Calu3 (cell line): ENCODE data around the gene IL18. TPM values are rescaled to one million over a fixed set of nuclear protein-coding genes. Genes with fewer than 3 reads are reported as not detected.
"Not testable (repeated sequence)": the region's sequence is repeated elsewhere in the genome, so short reads cannot be mapped to it uniquely, and the experiment has no call there.

Experiments used
- BruUV-seq: library from RNA; stranded (reverse); fragments of 400-500 nt; replicated peaks from 2 replicates; lab custom pipeline; 2021; lab: Mats Ljungman, UMichigan
- CTCF ChIA-PET: fragments of 300-600 bp; sonication (Branson Sonifier 250); formaldehyde crosslinking; loops from one replicate; lab custom pipeline; 2022; ENCODE audit warnings: antibody characterized with exemption; lab: Charles Lee
- DNase-seq: peaks from one replicate; pipeline ENCODE4 v3.0.0; 2022
- H3K27ac Mint-ChIP-seq: one replicate; pipeline ENCODE4 v1.8.0; 2022; ENCODE audit warnings: mixed read lengths; ENCODE audit not compliant: unreplicated experiment
- H3K27me3 Mint-ChIP-seq: one replicate; pipeline ENCODE4 v1.8.0; 2022; ENCODE audit warnings: mixed read lengths; ENCODE audit not compliant: unreplicated experiment
- H3K36me3 Mint-ChIP-seq: one replicate; pipeline ENCODE4 v1.8.0; 2022; ENCODE audit warnings: mild to moderate bottlenecking, moderate library complexity, mixed read lengths; ENCODE audit not compliant: insufficient read depth, unreplicated experiment
- H3K4me1 Mint-ChIP-seq: one replicate; pipeline ENCODE4 v1.8.0; 2022; ENCODE audit warnings: mild to moderate bottlenecking, low read depth, mixed read lengths; ENCODE audit not compliant: unreplicated experiment
- H3K4me3 Mint-ChIP-seq: one replicate; pipeline ENCODE4 v1.8.0; 2022; ENCODE audit warnings: mild to moderate bottlenecking, low read depth, moderate library complexity, mixed read lengths; ENCODE audit not compliant: unreplicated experiment
- H3K9me3 Mint-ChIP-seq: one replicate; pipeline ENCODE4 v1.8.0; 2022; ENCODE audit warnings: low read depth, mixed read lengths; ENCODE audit not compliant: unreplicated experiment
- CTCF ChIP-seq: fragments of 200-600 bp; IDR thresholded peaks from one replicate; pipeline ENCODE4 v1.8.0; 2022; ENCODE audit warnings: antibody characterized with exemption; ENCODE audit not compliant: unreplicated experiment
- intact Hi-C: fragments of 100-400 bp; cut with micrococcal nuclease; formaldehyde crosslinking; loops from one replicate; pipeline ENCODE4 v1.10.0; 2022; ENCODE audit not compliant: unreplicated experiment
- total RNA-seq: library from RNA; stranded (reverse); gene quantifications from 2 replicates; pipeline ENCODE4 v1.2.3, GENCODE V29; 2022

IL18 gene
- total RNA-seq, 1 experiment from 2014 or later, result 121 TPM

GRCh38 chr11:112210890-112211289 is 47.0 kb upstream of the IL18 start:
- Mint-ChIP-seq H3K4me3 (no peak overlapping the region), H3K27me3 (no peaks in the 10 kb centered on the region), H3K36me3 (no peaks in the 10 kb centered on the region), H3K4me1 (no peaks in the 10 kb centered on the region), H3K9me3 (no peaks in the 10 kb centered on the region), H3K27ac (no peak overlapping the region)
- BruUV-seq, result no TSS peak
- no peak for TF ChIP-seq CTCF
- intact Hi-C loops, result no loop called here
- DNase-seq, result no peak
- CTCF ChIA-PET, result no interaction called here

- Mint-ChIP-seq H3K36me3 (no peaks in the 10 kb centered on the region), H3K4me1 (no peaks in the 10 kb centered on the region), H3K27ac (no peak overlapping the region), H3K4me3 (no peak overlapping the region), H3K9me3 (no peaks in the 10 kb centered on the region), H3K27me3 (no peaks in the 10 kb centered on the region)
- BruUV-seq, result no TSS peak
- DNase-seq, result no peak
- intact Hi-C loops, result no loop called here
- no peak for TF ChIP-seq CTCF
- CTCF ChIA-PET, result no interaction called here
These were observed 42.2 kb upstream of the IL18 start for GRCh38 chr11:112206071-112206470.

GRCh38 chr11:112200252-112200651 is 36.4 kb upstream of the IL18 start:
- H3K4me3 Mint-ChIP-seq, result no peak overlapping the region
- no peak for TF ChIP-seq CTCF
- H3K9me3 Mint-ChIP-seq, result no peaks in the 10 kb centered on the region
- no peak for DNase-seq
- intact Hi-C loops, result no loop called here
- peaks cover 8% of the 10 kb centered on the region for H3K4me1 Mint-ChIP-seq
- BruUV-seq, result no TSS peak
- no peak overlapping the region for H3K27ac Mint-ChIP-seq
- CTCF ChIA-PET, result no interaction called here
- H3K27me3 Mint-ChIP-seq, result no peaks in the 10 kb centered on the region
- no peaks in the 10 kb centered on the region for H3K36me3 Mint-ChIP-seq

- BruUV-seq, intact Hi-C loops, DNase-seq, H3K9me3 Mint-ChIP-seq, H3K27ac Mint-ChIP-seq, H3K4me3 Mint-ChIP-seq, H3K36me3 Mint-ChIP-seq, H3K4me1 Mint-ChIP-seq, H3K27me3 Mint-ChIP-seq: not testable (repeated sequence)
- CTCF ChIA-PET, result interaction anchor here (0.5 kb wide), 1 partner anchor 14 kb away, joined by 3 read pairs; no protein-coding TSS in a partner anchor
These were observed 35.2 kb upstream of the IL18 start for GRCh38 chr11:112199101-112199500.

- no peak overlapping the region for H3K27ac Mint-ChIP-seq
- H3K27me3 Mint-ChIP-seq, result no peaks in the 10 kb centered on the region
- H3K36me3 Mint-ChIP-seq, result no peaks in the 10 kb centered on the region
- CTCF ChIA-PET, result interaction anchor here (0.6 to 0.7 kb wide), 2 partner anchors 44 to 146 kb away, joined by 3 to 5 read pairs; no protein-coding TSS in a partner anchor
- intact Hi-C loops, result no loop called here
- no peak for TF ChIP-seq CTCF
- no peaks in the 10 kb centered on the region for H3K9me3 Mint-ChIP-seq
- peaks cover 8% of the 10 kb centered on the region for H3K4me1 Mint-ChIP-seq
- no peak for DNase-seq
- H3K4me3 Mint-ChIP-seq, result no peak overlapping the region
- no TSS peak for BruUV-seq
These were observed 32.7 kb upstream of the IL18 start for GRCh38 chr11:112196519-112197087.
